H9 (cell line): ENCODE measurements around the gene GSTP1. TPM values are rescaled to one million over a fixed set of nuclear protein-coding genes. Genes with fewer than 3 reads are reported as not detected.

ENCODE experiments used
- DNase-seq: peaks from one replicate; pipeline ENCODE4 v3.0.0-alpha.2; 2017
- H2AFZ ChIP-seq: one replicate; pipeline ENCODE4 v1.6.1; 2013; ENCODE audit warnings: mild to moderate bottlenecking, low read length, control low read depth, moderate library complexity
- H2AK5ac ChIP-seq: 2 replicates; pipeline ENCODE4 v1.6.1; 2013; ENCODE audit warnings: low read length, control low read depth, mixed read lengths; ENCODE audit not compliant: insufficient read length
- H2BK120ac ChIP-seq: one replicate; pipeline ENCODE4 v1.6.1; 2013; ENCODE audit warnings: low read depth, mild to moderate bottlenecking, low read length, control low read depth, inconsistent platforms; ENCODE audit not compliant: poor library complexity, severe bottlenecking
- H2BK12ac ChIP-seq: 2 replicates; pipeline ENCODE4 v1.6.1; 2013; ENCODE audit warnings: low read length, control low read depth, mixed read lengths, low read depth; ENCODE audit not compliant: insufficient read length
- H2BK15ac ChIP-seq: 2 replicates; pipeline ENCODE4 v1.6.1; 2013; ENCODE audit warnings: low read depth, low read length, control low read depth
- H2BK20ac ChIP-seq: one replicate; pipeline ENCODE4 v1.6.1; 2013; ENCODE audit warnings: low read depth, mild to moderate bottlenecking, low read length, control low read depth, inconsistent platforms; ENCODE audit not compliant: poor library complexity, severe bottlenecking
- H2BK5ac ChIP-seq: 2 replicates; pipeline ENCODE4 v1.6.1; 2013; ENCODE audit warnings: low read length, control low read depth, mixed read lengths; ENCODE audit not compliant: insufficient read length
- H3K14ac ChIP-seq: 2 replicates; pipeline ENCODE4 v1.6.1; 2013; ENCODE audit warnings: low read length, control low read depth; ENCODE audit not compliant: insufficient read depth
- H3K18ac ChIP-seq: 2 replicates; pipeline ENCODE4 v1.6.1; 2013; ENCODE audit warnings: low read depth, mild to moderate bottlenecking, mixed read lengths, low read length, control low read depth; ENCODE audit not compliant: insufficient read length
- H3K23ac ChIP-seq: 2 replicates; pipeline ENCODE4 v1.6.1; 2013; ENCODE audit warnings: low read length, control low read depth, mixed read lengths, low read depth; ENCODE audit not compliant: insufficient read length
- H3K23me2 ChIP-seq: 2 replicates; pipeline ENCODE4 v1.6.1; 2013; ENCODE audit warnings: low read depth, mild to moderate bottlenecking, mixed read lengths, low read length, control low read depth; ENCODE audit not compliant: insufficient read length, poor library complexity, severe bottlenecking
- H3K27ac ChIP-seq: 2 replicates; pipeline ENCODE4 v1.5.1; 2013; ENCODE audit warnings: low read length, control low read depth, mixed read lengths, low read depth; ENCODE audit not compliant: insufficient read length
- H3K27me3 ChIP-seq: 2 replicates; pipeline ENCODE4 v1.6.1; 2013; ENCODE audit warnings: low read length, control low read depth, inconsistent platforms; ENCODE audit not compliant: insufficient read depth
- H3K4ac ChIP-seq: 2 replicates; pipeline ENCODE4 v1.6.1; 2013; ENCODE audit warnings: low read depth, mild to moderate bottlenecking, control low read depth, inconsistent platforms, low read length, moderate library complexity
- H3K4me1 ChIP-seq: 2 replicates; pipeline ENCODE4 v1.6.1; 2013; ENCODE audit warnings: low read length, control low read depth, inconsistent platforms; ENCODE audit not compliant: insufficient read depth
- H3K4me2 ChIP-seq: 2 replicates; pipeline ENCODE4 v1.6.1; 2013; ENCODE audit warnings: low read length, control low read depth, mixed read lengths; ENCODE audit not compliant: insufficient read length, insufficient read depth
- H3K56ac ChIP-seq: 2 replicates; pipeline ENCODE4 v1.6.1; 2013; ENCODE audit warnings: low read depth, mild to moderate bottlenecking, mixed read lengths, low read length, control low read depth; ENCODE audit not compliant: insufficient read length
- H3K79me1 ChIP-seq: 2 replicates; pipeline ENCODE4 v1.6.1; 2013; ENCODE audit warnings: low read depth, mild to moderate bottlenecking, moderate library complexity, low read length, control low read depth, inconsistent platforms; ENCODE audit not compliant: insufficient read depth, poor library complexity, severe bottlenecking
- H3K79me2 ChIP-seq: 2 replicates; pipeline ENCODE4 v1.6.1; 2013; ENCODE audit warnings: low read length, control low read depth, inconsistent platforms; ENCODE audit not compliant: insufficient read depth
- H3K9ac ChIP-seq: 2 replicates; pipeline ENCODE4 v1.6.1; 2013; ENCODE audit warnings: low read length, control low read depth, mixed read lengths; ENCODE audit not compliant: insufficient read length; ENCODE audit errors: extremely low read depth
- H3K9me3 ChIP-seq: one replicate; pipeline ENCODE4 v1.6.1; 2013; ENCODE audit warnings: low read depth, low read length, inconsistent platforms; ENCODE audit not compliant: control insufficient read depth
- H3T11ph ChIP-seq: one replicate; pipeline ENCODE4 v1.6.1; 2013; ENCODE audit warnings: mild to moderate bottlenecking, low read length, control low read depth, inconsistent platforms
- H4K20me1 ChIP-seq: one replicate; pipeline ENCODE4 v1.6.1; 2013; ENCODE audit not compliant: control insufficient read depth, insufficient read length, insufficient read depth
- H4K5ac ChIP-seq: 2 replicates; pipeline ENCODE4 v1.6.1; 2013; ENCODE audit warnings: low read depth, mild to moderate bottlenecking, mixed read lengths, low read length, control low read depth; ENCODE audit not compliant: insufficient read length
- H4K8ac ChIP-seq: replicated peaks from 2 replicates; pipeline ENCODE4 v1.6.1; 2013; ENCODE audit warnings: low read length, control low read depth, mixed read lengths, low read depth; ENCODE audit not compliant: insufficient read length
- H4K91ac ChIP-seq: 2 replicates; pipeline ENCODE4 v1.6.1; 2013; ENCODE audit warnings: low read depth, mild to moderate bottlenecking, moderate library complexity, mixed read lengths, low read length, control low read depth; ENCODE audit not compliant: insufficient read length
- H3K27ac Mint-ChIP-seq, 3 experiments: 2 replicates in 2 of 3; 3 replicates in 1 of 3; pipeline ENCODE4 v1.8.0; 2020 to 2021; ENCODE audit warnings: mixed read lengths in 3 of 3, mild to moderate bottlenecking in 1 of 3, moderate library complexity in 1 of 3
- H3K27me3 Mint-ChIP-seq: 2 replicates; pipeline ENCODE4 v1.8.0; 2021; ENCODE audit warnings: low read depth, mild to moderate bottlenecking, moderate library complexity, mixed read lengths
- H3K36me3 Mint-ChIP-seq, 3 experiments: 2 replicates in 2 of 3; 3 replicates in 1 of 3; pipeline ENCODE4 v1.8.0; 2020 to 2021; ENCODE audit warnings: low read depth in 3 of 3, mixed read lengths in 3 of 3; ENCODE audit not compliant: insufficient read depth in 1 of 3
- H3K4me1 Mint-ChIP-seq, 2 experiments: 2 replicates each; pipeline ENCODE4 v1.8.0; 2020; ENCODE audit warnings: mixed read lengths in 2 of 2
- H3K4me3 Mint-ChIP-seq, 2 experiments: 2 replicates in 1 of 2; 3 replicates in 1 of 2; pipeline ENCODE4 v1.8.0; 2020 to 2021; ENCODE audit warnings: mild to moderate bottlenecking in 2 of 2, mixed read lengths in 2 of 2, moderate library complexity in 1 of 2
- H3K9me3 Mint-ChIP-seq, 2 experiments: 2 replicates in 1 of 2; 3 replicates in 1 of 2; pipeline ENCODE4 v1.8.0; 2020; ENCODE audit warnings: mild to moderate bottlenecking in 2 of 2, mixed read lengths in 2 of 2, moderate library complexity in 1 of 2
- CTCF ChIP-seq: fragments of 200-600 bp; sonication (generic); conservative IDR thresholded peaks from 3 replicates; pipeline ENCODE4 v1.8.0; 2021; ENCODE audit warnings: antibody characterized with exemption, mild to moderate bottlenecking
- WGBS: extraction: QIAGEN DNeasy Blood & Tissue Kit; methylation state at CpG from one replicate; pipeline ENCODE4 v1.1.7; 2013; ENCODE audit warnings: missing lambda C conversion rate, low lambda C conversion rate, mixed read lengths; ENCODE audit not compliant: insufficient read length; ENCODE audit errors: extremely low coverage; 5-methylcytosine and 5-hydroxymethylcytosine counted together
- total RNA-seq: library from RNA; stranded (reverse); gene quantifications from 2 replicates; pipeline ENCODE4 v1.2.1, GENCODE V29; 2021

Gene GSTP1
- total RNA-seq, 1 experiment from 2014 or later, result 1,469 TPM

- H3K79me2 ChIP-seq, result no peaks in the 10 kb centered on the region
- peaks cover 8% of the 10 kb centered on the region for H3K23me2 ChIP-seq
- H3K9me3 Mint-ChIP-seq, result no peaks in the 10 kb centered on the region
- H4K5ac ChIP-seq, result no peak overlapping the region
- WGBS, result no CpG with 5 or more reads among the region's 14 CpGs
- no peak overlapping the region for H3K56ac ChIP-seq
- H3K79me1 ChIP-seq, result no peaks in the 10 kb centered on the region
- no peak overlapping the region for H3T11ph ChIP-seq
- H3K27ac Mint-ChIP-seq, result no peak overlapping the region
- H4K8ac ChIP-seq, result no peak overlapping the region
- H2BK15ac ChIP-seq, result no peak overlapping the region
- H3K4me1 ChIP-seq, result no peaks in the 10 kb centered on the region
- peaks cover 19 to 27% of the 10 kb centered on the region in 2 experiments for H3K4me1 Mint-ChIP-seq
- H3K9me3 ChIP-seq, result no peaks in the 10 kb centered on the region
- H3K14ac ChIP-seq, result no peak overlapping the region
- TF ChIP-seq CTCF, result no peak
- H2BK5ac ChIP-seq, result no peak overlapping the region
- H2BK12ac ChIP-seq, result no peak overlapping the region
- no peaks in the 10 kb centered on the region for H3K27me3 ChIP-seq
- H2BK120ac ChIP-seq, result no peak overlapping the region
- H3K36me3 Mint-ChIP-seq, result peaks cover 13 to 38% (median 35%) of the 10 kb centered on the region in 3 experiments
- H3K4me3 Mint-ChIP-seq, result no peak overlapping the region
- H2BK20ac ChIP-seq, result no peak overlapping the region
- H3K4ac ChIP-seq, result no peak overlapping the region
- no peak overlapping the region for H2AK5ac ChIP-seq
- H3K27me3 Mint-ChIP-seq, result peaks cover 5% of the 10 kb centered on the region
- H2AFZ ChIP-seq, result no peak overlapping the region
- DNase-seq, result no peak
- H3K27ac ChIP-seq, result no peak overlapping the region
- H3K18ac ChIP-seq, result no peak overlapping the region
- H4K91ac ChIP-seq, result no peak overlapping the region
- H3K23ac ChIP-seq, result no peak overlapping the region
- H3K9ac ChIP-seq, result no peak overlapping the region
- no peaks in the 10 kb centered on the region for H4K20me1 ChIP-seq
- no peak overlapping the region for H3K4me2 ChIP-seq
These were observed 27.6 kb downstream of the GSTP1 start for GRCh38 chr11:67611165-67611564.
